Body of pancreas (tissue), 4 donors: ENCODE data around the gene IL22.

Experiments used
- POLR2A ChIP-seq, 3 donors: fragments of 450-650 bp; IDR thresholded peaks; one replicate each; pipeline ENCODE4 v1.6.1; 2016; ENCODE audit warnings: antibody characterized with exemption in 3 of 3, mild to moderate bottlenecking in 2 of 3
- TF ChIP-seq, protein P1 (sequence below), 7 experiments: fragments of 450-650 bp in 4 of 7; fragments of 200-600 bp in 3 of 7; sonication (generic) in 3 of 7; IDR thresholded peaks; one replicate each; pipeline ENCODE4 v1.5.1; 2016 to 2019; ENCODE audit warnings: antibody characterized with exemption in 7 of 7

DNA sequence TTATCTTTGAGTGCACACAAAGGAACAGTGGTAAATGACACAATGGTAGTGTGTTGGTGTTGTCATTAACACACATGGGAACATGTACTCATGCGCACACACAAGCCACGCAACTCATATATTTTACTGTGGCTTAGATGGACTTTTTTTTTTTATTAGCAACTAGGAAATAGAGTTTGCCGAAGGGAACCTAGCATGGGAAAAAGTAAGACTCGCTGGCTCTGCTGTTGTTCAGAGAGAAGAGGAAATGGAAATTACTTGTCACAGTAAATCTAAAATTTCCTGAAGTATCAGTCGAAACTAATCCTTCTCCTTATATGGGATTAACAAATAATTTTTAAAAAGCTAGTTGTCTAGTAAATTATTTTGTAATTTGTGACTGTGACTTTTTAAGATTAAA is 33.7 kb upstream of the IL22 start:
- TF ChIP-seq, protein P1, sequence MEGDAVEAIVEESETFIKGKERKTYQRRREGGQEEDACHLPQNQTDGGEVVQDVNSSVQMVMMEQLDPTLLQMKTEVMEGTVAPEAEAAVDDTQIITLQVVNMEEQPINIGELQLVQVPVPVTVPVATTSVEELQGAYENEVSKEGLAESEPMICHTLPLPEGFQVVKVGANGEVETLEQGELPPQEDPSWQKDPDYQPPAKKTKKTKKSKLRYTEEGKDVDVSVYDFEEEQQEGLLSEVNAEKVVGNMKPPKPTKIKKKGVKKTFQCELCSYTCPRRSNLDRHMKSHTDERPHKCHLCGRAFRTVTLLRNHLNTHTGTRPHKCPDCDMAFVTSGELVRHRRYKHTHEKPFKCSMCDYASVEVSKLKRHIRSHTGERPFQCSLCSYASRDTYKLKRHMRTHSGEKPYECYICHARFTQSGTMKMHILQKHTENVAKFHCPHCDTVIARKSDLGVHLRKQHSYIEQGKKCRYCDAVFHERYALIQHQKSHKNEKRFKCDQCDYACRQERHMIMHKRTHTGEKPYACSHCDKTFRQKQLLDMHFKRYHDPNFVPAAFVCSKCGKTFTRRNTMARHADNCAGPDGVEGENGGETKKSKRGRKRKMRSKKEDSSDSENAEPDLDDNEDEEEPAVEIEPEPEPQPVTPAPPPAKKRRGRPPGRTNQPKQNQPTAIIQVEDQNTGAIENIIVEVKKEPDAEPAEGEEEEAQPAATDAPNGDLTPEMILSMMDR (IDR thresholded peaks at IDR 0.05): no peak
- TF ChIP-seq POLR2A (IDR thresholded peaks at IDR 0.05): no peak
